GM08714 (cell line): ENCODE results near the gene LDAH.

ENCODE experiments used
- H3K4me3 ChIP-seq: fragments of 200-500 bp; sonication (Bioruptor generic); 2 replicates; pipeline ENCODE4 v1.5.1; 2014; ENCODE audit warnings: mild to moderate bottlenecking, low read length, inconsistent platforms
- ZNF274 ChIP-seq: IDR thresholded peaks from 2 replicates; pipeline ENCODE4 v1.6.1; 2012; ENCODE audit warnings: mild to moderate bottlenecking, low read depth, low read length

The LDAH gene

GRCh38 chr2:20645301-20645701, 177.6 kb downstream of the LDAH start:
- H3K4me3 ChIP-seq: no peak overlapping the region
- no peak for TF ChIP-seq ZNF274

GRCh38 chr2:20643826-20644225, 179.1 kb downstream of the LDAH start:
- TF ChIP-seq ZNF274: no peak
- H3K4me3 ChIP-seq: no peak overlapping the region

GRCh38 chr2:20643060-20643459, 179.8 kb downstream of the LDAH start:
- TF ChIP-seq ZNF274: no peak

GRCh38 chr2:20642055-20642971, 180.6 kb downstream of the LDAH start:
- H3K4me3 ChIP-seq: no peak overlapping the region
- no peak for TF ChIP-seq ZNF274

More at GRCh38 chr2:20643060-20643459, 179.8 kb downstream of the LDAH start:
- H3K4me3 ChIP-seq: no peak overlapping the region

GRCh38 chr2:20641123-20641985, 181.5 kb downstream of the LDAH start:
- no peak overlapping the region for H3K4me3 ChIP-seq

GRCh38 chr2:20640411-20641122, 182.3 kb downstream of the LDAH start:
- H3K4me3 ChIP-seq: no peak overlapping the region
- no peak for TF ChIP-seq ZNF274

More at GRCh38 chr2:20641123-20641985, 181.5 kb downstream of the LDAH start:
- TF ChIP-seq ZNF274: no peak

- no peak overlapping the region for H3K4me3 ChIP-seq
- no peak for TF ChIP-seq ZNF274
Observed at GRCh38 chr2:20638646-20639430, 184.1 kb downstream of the LDAH start.

GRCh38 chr2:20638014-20638413, 184.9 kb downstream of the LDAH start:
- TF ChIP-seq ZNF274: no peak
- no peak overlapping the region for H3K4me3 ChIP-seq

GRCh38 chr2:20637147-20637546, 185.8 kb downstream of the LDAH start:
- no peak overlapping the region for H3K4me3 ChIP-seq
- no peak for TF ChIP-seq ZNF274

GRCh38 chr2:20635675-20636584, 187.0 kb downstream of the LDAH start:
- no peak overlapping the region for H3K4me3 ChIP-seq
- no peak for TF ChIP-seq ZNF274

GRCh38 chr2:20635113-20635510, 187.8 kb downstream of the LDAH start:
- H3K4me3 ChIP-seq: no peak overlapping the region
- no peak for TF ChIP-seq ZNF274

GRCh38 chr2:20634507-20635112, 188.3 kb downstream of the LDAH start:
- TF ChIP-seq ZNF274: no peak
- H3K4me3 ChIP-seq: no peak overlapping the region
